ENCODE data around the gene RTL1.

Gene RTL1

GRCh38 chr14:100857233-100857922, 46.1 kb downstream of the RTL1 start:
- H4K20me1 ChIP-seq (ENCODE audit: insufficient read depth, low read length): no peaks in the 10 kb centered on the region
- H3K36me3 ChIP-seq (replicated peaks; ENCODE audit: insufficient read depth, low read length): no peaks in the 10 kb centered on the region
- no peaks in the 10 kb centered on the region for H3F3A ChIP-seq (ENCODE audit: insufficient read depth, low read length)
- no peak for TF ChIP-seq EZH2 (optimal IDR thresholded peaks at IDR 0.05; ENCODE audit: low read depth, low read length)
- TF ChIP-seq CTCF (IDR thresholded peaks at IDR 0.05; ENCODE audit: low read length): no peak
- TF ChIP-seq EZH2phosphoT487 (IDR thresholded peaks at IDR 0.05; ENCODE audit: low read length): no peak
- no peaks in the 10 kb centered on the region for H3K9me2 ChIP-seq (replicated peaks; ENCODE audit: insufficient read depth, low read length)
- peaks cover 15% of the 10 kb centered on the region for H3K27me3 ChIP-seq (replicated peaks; ENCODE audit: insufficient read depth, low read length)
- no peaks in the 10 kb centered on the region for H3K4me1 ChIP-seq (ENCODE audit: low read length)
- no peaks in the 10 kb centered on the region for H3K79me2 ChIP-seq (ENCODE audit: low read length)
- no peak overlapping the region for H3K9ac ChIP-seq (ENCODE audit: low read length)
- no peak overlapping the region for H2AFZ ChIP-seq (ENCODE audit: low read length)
- DNase-seq: no peak
- H3K4me2 ChIP-seq (ENCODE audit: low read depth, low read length): no peak overlapping the region
- H3K27ac ChIP-seq (ENCODE audit: low read length): no peak overlapping the region
- no peaks in the 10 kb centered on the region for H3K9me3 ChIP-seq (replicated peaks; ENCODE audit: insufficient read depth, low read length)
- no peak overlapping the region for H3K4me3 ChIP-seq (ENCODE audit: low read length)

GRCh38 chr14:100856056-100856950, 47.2 kb downstream of the RTL1 start:
- no peak for DNase-seq
- H3K27ac ChIP-seq (ENCODE audit: low read length): no peak overlapping the region
- H3K4me3 ChIP-seq (ENCODE audit: low read length): no peak overlapping the region
- H2AFZ ChIP-seq (ENCODE audit: low read length): no peak overlapping the region
- no peaks in the 10 kb centered on the region for H3K9me3 ChIP-seq (replicated peaks; ENCODE audit: insufficient read depth, low read length)
- H3F3A ChIP-seq (ENCODE audit: insufficient read depth, low read length): no peaks in the 10 kb centered on the region
- H3K36me3 ChIP-seq (replicated peaks; ENCODE audit: insufficient read depth, low read length): no peaks in the 10 kb centered on the region
- H3K9me2 ChIP-seq (replicated peaks; ENCODE audit: insufficient read depth, low read length): no peaks in the 10 kb centered on the region
- no peak overlapping the region for H3K4me2 ChIP-seq (ENCODE audit: low read depth, low read length)
- no peaks in the 10 kb centered on the region for H3K4me1 ChIP-seq (ENCODE audit: low read length)
- H4K20me1 ChIP-seq (ENCODE audit: insufficient read depth, low read length): no peaks in the 10 kb centered on the region
- peaks cover 15% of the 10 kb centered on the region for H3K27me3 ChIP-seq (replicated peaks; ENCODE audit: insufficient read depth, low read length)
- H3K9ac ChIP-seq (ENCODE audit: low read length): no peak overlapping the region
- H3K79me2 ChIP-seq (ENCODE audit: low read length): no peaks in the 10 kb centered on the region
- no peak for TF ChIP-seq EZH2phosphoT487 (IDR thresholded peaks at IDR 0.05; ENCODE audit: low read length)

DNA sequence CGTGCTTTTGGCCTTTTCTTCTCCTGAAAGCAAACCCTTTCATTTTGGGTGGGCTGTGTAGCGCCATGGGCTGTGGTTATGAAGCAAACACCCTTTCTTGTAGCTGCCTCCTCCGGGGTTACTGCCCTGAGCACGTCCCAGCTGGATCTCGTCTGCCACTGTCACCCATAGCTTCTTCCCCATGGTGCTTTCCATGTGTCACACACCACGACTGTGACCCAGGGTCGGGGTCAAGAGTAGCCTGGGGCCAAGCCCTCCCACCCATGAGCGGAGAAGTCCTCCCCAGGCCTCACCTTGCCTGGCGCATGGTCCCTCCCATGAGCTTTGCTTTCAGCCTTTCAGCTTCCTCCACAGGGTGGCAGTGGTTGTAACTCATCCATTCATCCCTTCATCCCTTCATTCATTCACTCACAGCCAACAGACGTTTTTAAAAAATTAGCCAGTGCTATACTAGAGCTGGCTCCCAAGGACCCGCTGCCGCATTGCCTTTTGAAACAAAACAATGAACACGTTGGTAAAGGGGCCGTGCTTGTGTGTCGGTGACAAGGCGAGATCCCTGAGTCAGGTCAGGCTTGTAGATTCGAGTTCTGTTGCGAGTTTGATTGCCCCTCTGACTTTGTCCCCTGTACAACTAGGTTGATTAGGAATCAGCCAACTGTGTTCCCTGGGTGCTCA, 48.1 kb downstream of the RTL1 start:
- H3K27ac ChIP-seq (ENCODE audit: low read length): no peak overlapping the region
- H3K9ac ChIP-seq (ENCODE audit: low read length): no peak overlapping the region
- H2AFZ ChIP-seq (ENCODE audit: low read length): no peak overlapping the region
- no peaks in the 10 kb centered on the region for H4K20me1 ChIP-seq (ENCODE audit: insufficient read depth, low read length)
- H3K79me2 ChIP-seq (ENCODE audit: low read length): no peaks in the 10 kb centered on the region
- no peaks in the 10 kb centered on the region for H3F3A ChIP-seq (ENCODE audit: insufficient read depth, low read length)
- no peaks in the 10 kb centered on the region for H3K9me2 ChIP-seq (replicated peaks; ENCODE audit: insufficient read depth, low read length)
- no peaks in the 10 kb centered on the region for H3K9me3 ChIP-seq (replicated peaks; ENCODE audit: insufficient read depth, low read length)
- DNase-seq: no peak
- H3K36me3 ChIP-seq (replicated peaks; ENCODE audit: insufficient read depth, low read length): no peaks in the 10 kb centered on the region
- H3K4me3 ChIP-seq (ENCODE audit: low read length): no peak overlapping the region
- H3K4me1 ChIP-seq (ENCODE audit: low read length): no peaks in the 10 kb centered on the region
- peaks cover 15% of the 10 kb centered on the region for H3K27me3 ChIP-seq (replicated peaks; ENCODE audit: insufficient read depth, low read length)
- no peak overlapping the region for H3K4me2 ChIP-seq (ENCODE audit: low read depth, low read length)
- no peak for TF ChIP-seq EZH2phosphoT487 (IDR thresholded peaks at IDR 0.05; ENCODE audit: low read length)

GRCh38 chr14:100854435-100854834, 49.1 kb downstream of the RTL1 start:
- Histone ChIP-seq H3K9ac (ENCODE audit: low read length) (no peak overlapping the region), H4K20me1 (ENCODE audit: insufficient read depth, low read length) (no peaks in the 10 kb centered on the region), H3K79me2 (ENCODE audit: low read length) (no peaks in the 10 kb centered on the region), H3K27ac (ENCODE audit: low read length) (no peak overlapping the region), H3K27me3 (replicated peaks; ENCODE audit: insufficient read depth, low read length) (peaks cover 15% of the 10 kb centered on the region), H3K4me3 (ENCODE audit: low read length) (no peak overlapping the region), H3K4me2 (ENCODE audit: low read depth, low read length) (no peak overlapping the region), H3K4me1 (ENCODE audit: low read length) (no peaks in the 10 kb centered on the region), H2AFZ (ENCODE audit: low read length) (no peak overlapping the region), H3K9me3 (replicated peaks; ENCODE audit: insufficient read depth, low read length) (no peaks in the 10 kb centered on the region), H3F3A (ENCODE audit: insufficient read depth, low read length) (no peaks in the 10 kb centered on the region), H3K9me2 (replicated peaks; ENCODE audit: insufficient read depth, low read length) (no peaks in the 10 kb centered on the region), H3K36me3 (replicated peaks; ENCODE audit: insufficient read depth, low read length) (no peaks in the 10 kb centered on the region)
- TF ChIP-seq EZH2phosphoT487 (IDR thresholded peaks at IDR 0.05; ENCODE audit: low read length) (no peak), CTCF (IDR thresholded peaks at IDR 0.05; ENCODE audit: low read length) (no peak), EZH2 (optimal IDR thresholded peaks at IDR 0.05; ENCODE audit: low read depth, low read length) (no peak)
- DNase-seq: no peak
